WTC11 (cell line): ENCODE measurements around the gene OTUD1. TPM values are rescaled to one million over a fixed set of nuclear protein-coding genes. Genes with fewer than 3 reads are reported as not detected.
A peak's percentile ranks its signal among the peaks of the same experiment; 100 is the strongest.

Experiments
- ATAC-seq: fragments of 200-7000 bp; cut with Tn5 transposase; 2 replicates; pipeline ENCODE4 v1.10.0; 2021; ENCODE audit warnings: mild to moderate bottlenecking, moderate library complexity
- CTCF ChIA-PET: fragments of 300-600 bp; sonication (Branson Sonifier 250); formaldehyde crosslinking; loops from one replicate; lab custom pipeline; 2021; ENCODE audit warnings: antibody characterized with exemption; lab: Charles Lee
- POLR2A ChIA-PET: fragments of 350-600 bp; sonication (Branson Sonifier 250); formaldehyde crosslinking; loops from one replicate; lab custom pipeline; 2021; ENCODE audit warnings: antibody characterized with exemption; lab: Charles Lee
- DNase-seq: peaks from one replicate; pipeline ENCODE4 v3.0.0; 2021; ENCODE audit warnings: low spot score
- H3K27ac Mint-ChIP-seq: 2 replicates; pipeline ENCODE4 v1.8.0; 2021; ENCODE audit warnings: mixed read lengths
- H3K27me3 Mint-ChIP-seq: 2 replicates; pipeline ENCODE4 v1.8.0; 2021; ENCODE audit warnings: low read depth, mild to moderate bottlenecking, moderate library complexity, mixed read lengths
- H3K36me3 Mint-ChIP-seq: 2 replicates; pipeline ENCODE4 v1.8.0; 2021; ENCODE audit warnings: mixed read lengths
- H3K4me1 Mint-ChIP-seq: 2 replicates; pipeline ENCODE4 v1.8.0; 2022; ENCODE audit warnings: mixed read lengths
- H3K4me3 Mint-ChIP-seq: 2 replicates; pipeline ENCODE4 v1.8.0; 2021; ENCODE audit warnings: mild to moderate bottlenecking, moderate library complexity, mixed read lengths
- H3K9me3 Mint-ChIP-seq: 2 replicates; pipeline ENCODE4 v1.8.0; 2021; ENCODE audit warnings: mixed read lengths
- ATF1 ChIP-seq: sonication (generic); formaldehyde crosslinking; IDR thresholded peaks from 2 replicates; pipeline ENCODE4 v1.8.1; 2023; ENCODE audit warnings: mild to moderate bottlenecking, moderate library complexity, missing genetic modification reagents
- CREM ChIP-seq: sonication (generic); formaldehyde crosslinking; IDR thresholded peaks from 2 replicates; pipeline ENCODE4 v1.8.1; 2022; ENCODE audit warnings: mild to moderate bottlenecking, missing genetic modification reagents, moderate library complexity
- FOXJ3 ChIP-seq: sonication (generic); formaldehyde crosslinking; IDR thresholded peaks from 2 replicates; pipeline ENCODE4 v1.9.0; 2021; ENCODE audit warnings: missing genetic modification reagents, mild to moderate bottlenecking, borderline replicate concordance
- NFYB ChIP-seq: sonication (generic); formaldehyde crosslinking; conservative IDR thresholded peaks from 2 replicates; pipeline ENCODE4 v1.8.0; 2022; ENCODE audit warnings: low read depth, missing genetic modification reagents
- SMAD3 ChIP-seq: sonication (generic); formaldehyde crosslinking; IDR thresholded peaks from 2 replicates; pipeline ENCODE4 v1.8.0; 2022; ENCODE audit warnings: missing genetic modification reagents, mild to moderate bottlenecking, borderline replicate concordance
- SMAD4 ChIP-seq: sonication (generic); formaldehyde crosslinking; IDR thresholded peaks from 2 replicates; pipeline ENCODE4 v1.8.0; 2022; ENCODE audit warnings: mild to moderate bottlenecking, missing genetic modification reagents
- TEAD1 ChIP-seq: sonication (generic); formaldehyde crosslinking; IDR thresholded peaks from 2 replicates; pipeline ENCODE4 v1.8.0; 2022; ENCODE audit warnings: mild to moderate bottlenecking, missing genetic modification reagents
- ZNF219 ChIP-seq: sonication (generic); formaldehyde crosslinking; IDR thresholded peaks from 2 replicates; pipeline ENCODE4 v1.8.0; 2023; ENCODE audit warnings: missing genetic modification reagents, mild to moderate bottlenecking, borderline replicate concordance
- ZNF423 ChIP-seq: fragments of 250-450 bp; sonication (Bioruptor Pico); IDR thresholded peaks from 2 replicates; pipeline ENCODE4 v2.1.2; 2022; ENCODE audit warnings: mild to moderate bottlenecking, moderate library complexity
- total RNA-seq: library from RNA; stranded (reverse); gene quantifications from 3 replicates; pipeline ENCODE4 v1.2.3, GENCODE V29; 2021
- TF ChIP-seq, protein P1 (sequence below): sonication (generic); formaldehyde crosslinking; IDR thresholded peaks from 2 replicates; pipeline ENCODE4 v1.8.1; 2022; ENCODE audit warnings: low read depth, mild to moderate bottlenecking, moderate library complexity, missing genetic modification reagents, borderline replicate concordance
- TF ChIP-seq, protein P2 (sequence below): fragments of 250-450 bp; sonication (Bioruptor Pico); IDR thresholded peaks from 2 replicates; pipeline ENCODE4 v2.1.2; 2022; ENCODE audit warnings: mild to moderate bottlenecking, moderate library complexity
- TF ChIP-seq, protein P3 (sequence below): sonication (generic); formaldehyde crosslinking; IDR thresholded peaks from 2 replicates; pipeline ENCODE4 v1.8.0; 2023; ENCODE audit warnings: mild to moderate bottlenecking, missing genetic modification reagents
- TF ChIP-seq, protein P4 (sequence below): fragments of 250-450 bp; sonication (Bioruptor Pico); IDR thresholded peaks from 2 replicates; pipeline ENCODE4 v1.9.0; 2021; ENCODE audit warnings: mild to moderate bottlenecking
- TF ChIP-seq, protein P5 (sequence below): fragments of 250-450 bp; sonication (Bioruptor Pico); conservative IDR thresholded peaks from 2 replicates; pipeline ENCODE4 v1.9.0; 2021; ENCODE audit warnings: mild to moderate bottlenecking
- TF ChIP-seq, protein P6 (sequence below): sonication (generic); formaldehyde crosslinking; IDR thresholded peaks from 2 replicates; pipeline ENCODE4 v1.8.1; 2023; ENCODE audit warnings: mild to moderate bottlenecking, missing genetic modification reagents

OTUD1 gene
- total RNA-seq, 1 experiment from 2014 or later: 9.0 TPM

DNA sequence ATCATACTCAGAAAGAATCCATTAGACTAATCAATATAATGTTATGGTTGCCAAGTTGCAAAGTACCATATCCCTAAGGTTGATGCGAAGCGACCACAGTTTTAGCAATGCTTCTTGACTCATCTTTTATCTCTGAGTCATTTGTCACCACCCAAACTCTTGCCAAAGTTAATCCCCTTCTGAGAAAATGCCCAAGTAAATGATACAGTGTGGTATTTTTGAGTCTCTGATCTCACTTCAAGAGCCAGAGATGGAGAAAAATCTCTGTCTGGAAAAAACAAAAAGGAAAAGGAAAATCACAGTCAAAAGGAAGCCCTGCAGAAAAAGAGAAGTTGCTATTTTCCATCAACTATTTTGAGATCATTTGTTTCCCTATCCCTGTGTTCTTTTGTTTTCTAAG lies 26.7 kb upstream of the OTUD1 start:
- TF ChIP-seq SMAD4 (CRISPR knock-in tag) (no peak), NFYB (CRISPR knock-in tag) (no peak), ZNF219 (CRISPR knock-in tag) (no peak), TEAD1 (CRISPR knock-in tag) (no peak), FOXJ3 (CRISPR knock-in tag) (no peak), CREM (CRISPR knock-in tag) (no peak)
- TF ChIP-seq, protein P1, sequence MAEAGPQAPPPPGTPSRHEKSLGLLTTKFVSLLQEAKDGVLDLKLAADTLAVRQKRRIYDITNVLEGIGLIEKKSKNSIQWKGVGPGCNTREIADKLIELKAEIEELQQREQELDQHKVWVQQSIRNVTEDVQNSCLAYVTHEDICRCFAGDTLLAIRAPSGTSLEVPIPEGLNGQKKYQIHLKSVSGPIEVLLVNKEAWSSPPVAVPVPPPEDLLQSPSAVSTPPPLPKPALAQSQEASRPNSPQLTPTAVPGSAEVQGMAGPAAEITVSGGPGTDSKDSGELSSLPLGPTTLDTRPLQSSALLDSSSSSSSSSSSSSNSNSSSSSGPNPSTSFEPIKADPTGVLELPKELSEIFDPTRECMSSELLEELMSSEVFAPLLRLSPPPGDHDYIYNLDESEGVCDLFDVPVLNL (CRISPR knock-in tag): no peak
- TF ChIP-seq, protein P2, sequence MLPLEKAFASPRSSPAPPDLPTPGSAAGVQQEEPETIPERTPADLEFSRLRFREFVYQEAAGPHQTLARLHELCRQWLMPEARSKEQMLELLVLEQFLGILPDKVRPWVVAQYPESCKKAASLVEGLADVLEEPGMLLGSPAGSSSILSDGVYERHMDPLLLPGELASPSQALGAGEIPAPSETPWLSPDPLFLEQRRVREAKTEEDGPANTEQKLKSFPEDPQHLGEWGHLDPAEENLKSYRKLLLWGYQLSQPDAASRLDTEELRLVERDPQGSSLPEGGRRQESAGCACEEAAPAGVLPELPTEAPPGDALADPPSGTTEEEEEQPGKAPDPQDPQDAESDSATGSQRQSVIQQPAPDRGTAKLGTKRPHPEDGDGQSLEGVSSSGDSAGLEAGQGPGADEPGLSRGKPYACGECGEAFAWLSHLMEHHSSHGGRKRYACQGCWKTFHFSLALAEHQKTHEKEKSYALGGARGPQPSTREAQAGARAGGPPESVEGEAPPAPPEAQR (CRISPR knock-in tag): no peak
- TF ChIP-seq, protein P3, sequence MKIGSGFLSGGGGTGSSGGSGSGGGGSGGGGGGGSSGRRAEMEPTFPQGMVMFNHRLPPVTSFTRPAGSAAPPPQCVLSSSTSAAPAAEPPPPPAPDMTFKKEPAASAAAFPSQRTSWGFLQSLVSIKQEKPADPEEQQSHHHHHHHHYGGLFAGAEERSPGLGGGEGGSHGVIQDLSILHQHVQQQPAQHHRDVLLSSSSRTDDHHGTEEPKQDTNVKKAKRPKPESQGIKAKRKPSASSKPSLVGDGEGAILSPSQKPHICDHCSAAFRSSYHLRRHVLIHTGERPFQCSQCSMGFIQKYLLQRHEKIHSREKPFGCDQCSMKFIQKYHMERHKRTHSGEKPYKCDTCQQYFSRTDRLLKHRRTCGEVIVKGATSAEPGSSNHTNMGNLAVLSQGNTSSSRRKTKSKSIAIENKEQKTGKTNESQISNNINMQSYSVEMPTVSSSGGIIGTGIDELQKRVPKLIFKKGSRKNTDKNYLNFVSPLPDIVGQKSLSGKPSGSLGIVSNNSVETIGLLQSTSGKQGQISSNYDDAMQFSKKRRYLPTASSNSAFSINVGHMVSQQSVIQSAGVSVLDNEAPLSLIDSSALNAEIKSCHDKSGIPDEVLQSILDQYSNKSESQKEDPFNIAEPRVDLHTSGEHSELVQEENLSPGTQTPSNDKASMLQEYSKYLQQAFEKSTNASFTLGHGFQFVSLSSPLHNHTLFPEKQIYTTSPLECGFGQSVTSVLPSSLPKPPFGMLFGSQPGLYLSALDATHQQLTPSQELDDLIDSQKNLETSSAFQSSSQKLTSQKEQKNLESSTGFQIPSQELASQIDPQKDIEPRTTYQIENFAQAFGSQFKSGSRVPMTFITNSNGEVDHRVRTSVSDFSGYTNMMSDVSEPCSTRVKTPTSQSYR (CRISPR knock-in tag): no peak
- TF ChIP-seq, all 79 proteins: peak for 0
- H3K27ac Mint-ChIP-seq: peak overlapping the region; percentile 54
- no peaks in the 10 kb centered on the region for H3K36me3 Mint-ChIP-seq
- ATAC-seq: no peak
- H3K4me3 Mint-ChIP-seq: no peak overlapping the region
- no peak for DNase-seq
- ChIA-PET POLR2A (no interaction called here), CTCF (no interaction called here)
- no peaks in the 10 kb centered on the region for H3K27me3 Mint-ChIP-seq
- peaks cover 4% of the 10 kb centered on the region; the same call in 1 of the 2 replicates for H3K9me3 Mint-ChIP-seq
- H3K4me1 Mint-ChIP-seq: peaks cover 36% of the 10 kb centered on the region

DNA sequence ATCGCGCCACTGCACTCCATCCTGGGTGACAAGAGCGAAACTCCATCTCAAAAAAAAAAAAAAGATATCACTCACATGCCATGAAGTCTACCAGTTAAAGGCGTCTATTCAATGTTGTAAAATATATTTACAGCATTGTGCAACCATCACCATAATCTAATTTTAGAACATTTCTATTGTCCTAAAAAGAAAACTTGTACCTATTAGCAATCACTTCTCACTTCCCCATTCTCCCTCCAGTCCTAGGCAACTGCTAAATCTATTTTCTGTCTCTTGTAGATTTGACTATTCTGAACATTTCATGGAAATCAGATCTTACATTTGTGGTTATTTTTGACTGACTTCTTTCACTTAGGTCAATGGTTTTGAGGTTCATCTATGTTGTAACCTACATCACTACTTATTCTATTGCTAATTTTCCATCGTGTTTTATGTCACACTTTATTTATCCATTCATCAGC lies 25.2 kb upstream of the OTUD1 start:
- H3K27ac Mint-ChIP-seq: no peak overlapping the region

DNA sequence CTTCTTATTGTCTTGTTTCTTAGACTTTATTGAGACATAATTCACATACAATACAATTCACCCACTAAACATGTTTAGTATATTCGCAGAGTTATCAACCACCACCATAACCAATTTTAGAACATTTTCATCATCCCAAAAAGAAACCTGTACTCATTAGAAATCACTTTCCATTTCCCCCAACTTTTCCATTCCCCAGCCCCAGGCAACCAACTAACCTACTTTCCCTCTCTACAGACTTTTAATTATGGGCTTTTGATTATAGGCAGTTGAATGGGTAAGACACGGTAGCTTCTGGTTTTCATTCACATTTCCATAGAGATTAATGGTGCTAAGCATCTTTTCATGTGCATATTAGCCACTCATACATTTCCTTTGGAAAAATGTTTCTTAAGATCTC lies 24.2 kb upstream of the OTUD1 start:
- POLR2A ChIA-PET: no interaction called here
- DNase-seq (no peak), ATAC-seq (no peak)
- H3K9me3 Mint-ChIP-seq: peaks cover 4% of the 10 kb centered on the region; the same call in 1 of the 2 replicates
- H3K36me3 Mint-ChIP-seq: no peaks in the 10 kb centered on the region
- no peaks in the 10 kb centered on the region for H3K27me3 Mint-ChIP-seq
- CTCF ChIA-PET: no interaction called here
- peaks cover 49% of the 10 kb centered on the region for H3K4me1 Mint-ChIP-seq
- no peak overlapping the region for H3K4me3 Mint-ChIP-seq
- H3K27ac Mint-ChIP-seq: no peak overlapping the region; the same call in 1 of the 2 replicates
- no peak for TF ChIP-seq ATF1 (CRISPR knock-in tag)
- TF ChIP-seq NFYB (CRISPR knock-in tag): no peak
- TF ChIP-seq ZNF423 (CRISPR knock-in tag): no peak
- TF ChIP-seq, protein P4, sequence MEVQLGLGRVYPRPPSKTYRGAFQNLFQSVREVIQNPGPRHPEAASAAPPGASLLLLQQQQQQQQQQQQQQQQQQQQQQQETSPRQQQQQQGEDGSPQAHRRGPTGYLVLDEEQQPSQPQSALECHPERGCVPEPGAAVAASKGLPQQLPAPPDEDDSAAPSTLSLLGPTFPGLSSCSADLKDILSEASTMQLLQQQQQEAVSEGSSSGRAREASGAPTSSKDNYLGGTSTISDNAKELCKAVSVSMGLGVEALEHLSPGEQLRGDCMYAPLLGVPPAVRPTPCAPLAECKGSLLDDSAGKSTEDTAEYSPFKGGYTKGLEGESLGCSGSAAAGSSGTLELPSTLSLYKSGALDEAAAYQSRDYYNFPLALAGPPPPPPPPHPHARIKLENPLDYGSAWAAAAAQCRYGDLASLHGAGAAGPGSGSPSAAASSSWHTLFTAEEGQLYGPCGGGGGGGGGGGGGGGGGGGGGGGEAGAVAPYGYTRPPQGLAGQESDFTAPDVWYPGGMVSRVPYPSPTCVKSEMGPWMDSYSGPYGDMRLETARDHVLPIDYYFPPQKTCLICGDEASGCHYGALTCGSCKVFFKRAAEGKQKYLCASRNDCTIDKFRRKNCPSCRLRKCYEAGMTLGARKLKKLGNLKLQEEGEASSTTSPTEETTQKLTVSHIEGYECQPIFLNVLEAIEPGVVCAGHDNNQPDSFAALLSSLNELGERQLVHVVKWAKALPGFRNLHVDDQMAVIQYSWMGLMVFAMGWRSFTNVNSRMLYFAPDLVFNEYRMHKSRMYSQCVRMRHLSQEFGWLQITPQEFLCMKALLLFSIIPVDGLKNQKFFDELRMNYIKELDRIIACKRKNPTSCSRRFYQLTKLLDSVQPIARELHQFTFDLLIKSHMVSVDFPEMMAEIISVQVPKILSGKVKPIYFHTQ: no peak
- TF ChIP-seq, protein P5, sequence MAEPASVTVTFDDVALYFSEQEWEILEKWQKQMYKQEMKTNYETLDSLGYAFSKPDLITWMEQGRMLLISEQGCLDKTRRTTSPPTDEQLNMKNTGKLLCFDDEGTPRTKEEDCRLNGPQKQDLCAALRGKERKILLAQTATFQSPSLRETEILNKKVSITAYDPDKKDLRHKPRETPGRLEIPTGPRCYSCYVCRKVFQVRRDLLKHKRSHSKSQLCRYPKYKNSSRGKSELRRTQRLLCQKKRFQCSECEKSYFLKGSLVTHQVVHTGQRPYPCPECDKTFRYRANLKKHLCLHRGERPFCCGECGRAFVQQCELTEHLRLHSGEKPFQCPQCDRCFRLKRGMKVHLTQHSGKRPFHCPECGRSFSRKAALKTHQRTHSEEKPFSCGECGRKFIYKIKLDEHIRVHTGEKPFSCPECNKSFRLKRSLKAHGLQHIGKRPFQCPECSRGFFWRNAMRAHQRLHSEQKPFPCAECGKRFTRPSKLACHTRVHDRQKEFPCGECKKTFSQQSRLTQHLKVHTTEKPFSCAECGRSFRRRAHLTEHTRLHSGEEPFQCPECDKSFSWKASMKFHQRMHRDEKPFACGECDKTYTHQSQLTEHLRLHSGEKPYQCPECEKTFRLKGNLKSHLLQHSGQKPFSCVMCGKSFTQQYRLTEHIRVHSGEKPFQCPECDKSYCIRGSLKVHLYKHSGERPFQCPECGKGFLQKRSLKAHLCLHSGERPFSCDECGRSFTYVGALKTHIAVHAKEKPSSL: no peak

More for the DNA sequence above, 25.2 kb upstream of the OTUD1 start:
- Mint-ChIP-seq H3K27me3 (no peaks in the 10 kb centered on the region), H3K4me3 (no peak overlapping the region), H3K4me1 (peaks cover 43% of the 10 kb centered on the region), H3K36me3 (no peaks in the 10 kb centered on the region), H3K9me3 (peaks cover 4% of the 10 kb centered on the region; the same call in 1 of the 2 replicates)
- POLR2A ChIA-PET: interaction anchor here (0.6 kb wide), 1 partner anchor 17 kb away, joined by 6 read pairs; no protein-coding TSS in a partner anchor
- CTCF ChIA-PET: no interaction called here
- no peak for ATAC-seq
- DNase-seq: no peak
- no peak for TF ChIP-seq SMAD3
- TF ChIP-seq, protein P6, sequence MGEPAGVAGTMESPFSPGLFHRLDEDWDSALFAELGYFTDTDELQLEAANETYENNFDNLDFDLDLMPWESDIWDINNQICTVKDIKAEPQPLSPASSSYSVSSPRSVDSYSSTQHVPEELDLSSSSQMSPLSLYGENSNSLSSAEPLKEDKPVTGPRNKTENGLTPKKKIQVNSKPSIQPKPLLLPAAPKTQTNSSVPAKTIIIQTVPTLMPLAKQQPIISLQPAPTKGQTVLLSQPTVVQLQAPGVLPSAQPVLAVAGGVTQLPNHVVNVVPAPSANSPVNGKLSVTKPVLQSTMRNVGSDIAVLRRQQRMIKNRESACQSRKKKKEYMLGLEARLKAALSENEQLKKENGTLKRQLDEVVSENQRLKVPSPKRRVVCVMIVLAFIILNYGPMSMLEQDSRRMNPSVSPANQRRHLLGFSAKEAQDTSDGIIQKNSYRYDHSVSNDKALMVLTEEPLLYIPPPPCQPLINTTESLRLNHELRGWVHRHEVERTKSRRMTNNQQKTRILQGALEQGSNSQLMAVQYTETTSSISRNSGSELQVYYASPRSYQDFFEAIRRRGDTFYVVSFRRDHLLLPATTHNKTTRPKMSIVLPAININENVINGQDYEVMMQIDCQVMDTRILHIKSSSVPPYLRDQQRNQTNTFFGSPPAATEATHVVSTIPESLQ (CRISPR knock-in tag): no peak
